CD1c-positive myeloid dendritic cell (primary cell): ENCODE measurements around the gene SMIM31.

Source experiments
- DNase-seq: peaks from one replicate; pipeline ENCODE4 v3.0.0-alpha.2; 2016; ENCODE audit errors: extremely low spot score

The SMIM31 gene

DNA sequence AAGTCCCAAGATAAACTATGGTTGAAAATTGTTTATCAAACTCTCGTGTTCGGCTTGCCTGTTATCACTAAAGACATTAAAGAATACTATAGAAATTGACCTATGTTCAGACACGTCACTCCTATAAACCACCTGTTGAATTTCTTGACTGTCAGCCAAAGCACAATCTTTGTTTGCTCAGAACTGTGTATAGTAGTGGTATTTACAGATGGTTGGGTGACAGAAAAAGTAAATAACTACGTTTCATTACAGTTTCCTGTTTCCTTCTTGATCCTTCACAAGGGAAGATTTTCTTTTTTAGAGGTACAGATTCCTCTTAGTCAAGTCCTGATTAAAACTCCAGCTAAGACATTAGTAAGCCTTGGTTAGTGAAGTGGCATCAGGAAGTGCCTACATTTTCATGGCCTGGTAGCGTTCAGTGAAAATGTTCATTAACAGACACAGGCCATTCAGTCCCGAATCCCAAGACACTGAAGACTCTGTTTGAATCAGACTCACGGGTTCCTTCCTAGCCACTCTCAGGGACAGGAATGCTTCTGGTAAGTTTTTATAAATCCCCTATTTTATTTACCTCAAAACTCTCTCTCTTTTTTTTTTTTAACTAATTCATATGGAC, at the start of gene SMIM31:
Gene SMIM31 (plus strand): TSS at position 259 of the 616 bp plus-strand sequence. CDS start 16,313 bp downstream, outside the sequence.
- DNase-seq = no peak

GRCh38 chr4:164706675-164707074, 47.3 kb upstream of the SMIM31 start:
- no peak for DNase-seq

DNA sequence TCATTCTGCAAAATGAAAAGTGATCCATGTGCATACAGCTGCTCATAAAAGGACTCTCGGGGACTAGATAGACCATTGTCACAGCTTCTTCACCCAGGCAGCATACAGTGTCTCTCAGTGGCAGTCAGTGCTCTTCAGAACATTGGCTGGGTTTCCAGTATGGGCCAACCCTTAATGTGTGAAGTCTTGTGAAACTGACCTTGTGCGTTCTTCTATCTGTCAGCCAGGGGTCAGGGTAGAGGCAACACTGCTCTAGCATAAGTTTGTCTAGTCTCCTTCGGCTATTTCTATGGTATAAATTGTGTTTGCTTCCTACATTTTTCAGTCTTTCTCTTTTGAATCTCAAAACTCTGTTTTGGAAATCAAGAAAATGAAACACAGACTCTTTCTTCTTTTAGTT, 37.0 kb upstream of the SMIM31 start:
- DNase-seq = no peak

DNA sequence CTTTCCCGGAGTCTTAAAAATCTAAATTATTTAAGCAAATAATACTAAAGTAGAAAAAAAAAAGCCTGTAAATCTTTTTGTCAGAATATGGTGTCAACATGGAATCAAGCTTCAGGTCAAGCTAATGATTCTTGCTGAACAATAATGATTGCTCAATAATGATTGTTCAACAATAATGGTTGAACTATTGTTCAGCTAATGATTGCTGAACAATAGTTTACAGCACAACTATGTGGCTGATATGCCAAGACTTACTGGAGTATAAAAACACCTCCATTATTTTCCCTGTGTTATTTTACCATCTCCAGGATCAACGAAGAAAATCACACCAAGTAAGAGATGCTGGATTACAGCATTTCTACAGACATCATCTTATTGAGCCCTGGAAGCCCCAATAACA, 35.1 kb upstream of the SMIM31 start:
- DNase-seq = no peak

DNA sequence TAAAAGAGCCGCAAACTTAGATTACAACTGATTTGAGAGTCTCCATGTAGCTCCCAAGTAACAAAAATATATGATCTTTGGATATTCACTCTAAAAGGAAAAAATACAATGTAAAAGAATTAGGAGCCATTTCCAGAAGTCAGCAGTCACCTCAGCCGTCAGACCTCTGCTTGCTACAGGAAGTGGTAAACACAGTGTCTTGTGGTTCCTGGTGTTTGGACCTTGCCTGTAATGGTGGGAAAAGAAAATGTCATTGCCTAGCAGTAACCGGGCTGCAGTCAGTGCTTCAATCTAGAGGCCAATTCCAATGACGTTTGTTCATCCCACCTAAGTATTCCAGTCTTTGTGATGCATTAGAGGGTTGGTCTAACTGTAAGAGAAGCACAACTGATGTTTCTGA, 28.9 kb upstream of the SMIM31 start:
- no peak for DNase-seq

DNA sequence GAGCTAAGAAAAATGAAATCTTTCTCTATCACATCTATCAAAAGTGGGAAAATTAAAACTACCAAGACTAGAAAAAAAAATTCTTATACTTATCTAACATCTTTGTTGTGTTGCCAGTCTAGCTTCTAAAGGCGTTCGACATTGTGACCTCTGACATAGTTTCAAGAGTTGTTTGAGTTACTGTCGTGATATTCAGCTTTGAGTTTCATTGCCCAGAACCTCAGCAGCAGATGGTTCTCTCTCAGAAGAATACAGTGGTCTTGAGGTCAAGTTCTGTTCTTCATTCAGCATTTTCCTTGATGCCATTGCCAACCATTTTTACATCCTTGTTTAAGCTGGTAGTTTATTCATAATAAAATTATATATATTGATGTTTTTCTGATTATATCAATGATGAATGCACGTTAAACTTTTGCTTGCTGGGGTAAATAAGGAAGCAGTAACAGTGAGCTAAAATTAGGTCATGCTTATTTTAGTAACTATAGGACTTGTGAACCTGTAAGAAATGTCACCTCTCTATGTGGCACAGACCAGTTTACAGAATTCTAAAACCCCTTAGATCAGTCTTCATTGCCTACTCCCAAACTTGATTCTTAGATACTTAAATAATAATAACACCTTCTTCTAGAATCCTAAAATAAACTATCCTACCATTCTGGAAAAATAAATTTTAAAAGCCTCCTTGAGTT, 23.1 kb upstream of the SMIM31 start:
- no peak for DNase-seq

DNA sequence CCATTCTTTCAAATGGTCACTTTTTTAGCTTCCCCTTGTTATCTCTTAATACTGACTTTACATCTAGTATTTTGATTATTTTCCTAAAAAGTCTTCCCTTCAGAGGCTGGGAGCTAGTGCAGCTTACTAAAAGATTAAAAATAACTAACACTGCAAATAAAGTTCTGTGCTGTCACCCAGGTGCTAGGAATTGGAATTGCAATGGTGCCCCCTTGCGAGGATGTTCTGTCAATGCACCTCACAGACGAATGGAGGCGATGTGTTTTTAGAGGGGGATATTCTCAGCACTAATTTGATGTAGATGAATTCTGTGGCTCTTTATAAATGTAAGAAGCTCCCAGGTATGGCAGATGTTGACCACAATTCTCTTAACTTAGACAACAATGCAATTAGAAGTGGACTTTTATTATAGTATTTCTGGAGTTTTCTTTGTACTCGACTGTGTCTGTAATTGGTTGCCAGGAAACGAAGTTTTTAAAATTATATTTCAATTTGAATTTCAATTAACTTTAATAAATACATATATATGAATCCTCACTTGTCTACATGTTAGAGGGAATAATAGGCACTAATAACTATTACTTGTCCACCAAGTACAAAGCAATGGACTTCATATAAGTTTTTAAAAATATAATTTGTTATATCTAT, 22.0 kb upstream of the SMIM31 start:
- peak; percentile 42 for DNase-seq

- peak; percentile 67 for DNase-seq
Measured at GRCh38 chr4:164734484-164734883, 19.4 kb upstream of the SMIM31 start.

DNA sequence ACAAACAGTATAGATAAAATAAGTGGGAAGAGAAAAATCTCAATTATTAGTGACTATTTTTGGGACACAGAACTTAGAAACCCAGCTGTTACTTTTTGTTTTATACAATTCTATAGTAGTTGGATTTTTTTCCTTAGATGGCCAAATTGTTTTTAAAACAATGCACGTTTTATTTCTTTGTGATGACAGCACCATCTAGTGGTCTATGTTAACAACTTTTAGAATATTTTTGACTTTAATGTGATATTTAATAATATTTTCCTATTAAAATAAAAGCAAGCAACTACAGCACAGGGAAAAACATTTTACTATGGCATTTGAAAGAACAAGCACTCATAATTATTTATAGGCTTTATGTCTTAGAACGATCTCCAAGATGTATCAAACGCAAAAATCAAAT, 5.6 kb upstream of the SMIM31 start:
- peak; percentile 25 for DNase-seq

DNA sequence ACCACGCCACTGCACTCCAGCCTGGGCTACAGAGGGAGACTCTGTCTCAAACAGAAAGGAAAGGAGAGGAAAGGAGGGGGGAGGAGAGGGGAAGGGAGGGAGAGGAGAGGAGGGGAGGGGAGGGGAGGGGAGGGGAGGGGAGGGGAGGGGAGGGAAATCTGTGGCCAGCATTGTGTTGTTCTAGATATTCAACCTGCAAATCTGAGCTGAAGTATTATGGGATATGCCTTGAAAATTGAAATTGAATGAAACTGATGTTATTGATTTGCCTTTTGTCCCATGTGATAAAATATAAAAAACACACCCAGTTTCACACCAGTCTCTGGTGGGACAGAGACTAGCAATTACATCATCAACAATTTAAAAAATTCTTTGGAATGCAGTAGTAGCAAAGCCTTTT, 1.5 kb downstream of the SMIM31 start:
- no peak for DNase-seq

GRCh38 chr4:164756686-164757085, 2.8 kb downstream of the SMIM31 start:
- no peak for DNase-seq

- DNase-seq = no peak
Measured at GRCh38 chr4:164761241-164761640, 7.3 kb downstream of the SMIM31 start.

DNA sequence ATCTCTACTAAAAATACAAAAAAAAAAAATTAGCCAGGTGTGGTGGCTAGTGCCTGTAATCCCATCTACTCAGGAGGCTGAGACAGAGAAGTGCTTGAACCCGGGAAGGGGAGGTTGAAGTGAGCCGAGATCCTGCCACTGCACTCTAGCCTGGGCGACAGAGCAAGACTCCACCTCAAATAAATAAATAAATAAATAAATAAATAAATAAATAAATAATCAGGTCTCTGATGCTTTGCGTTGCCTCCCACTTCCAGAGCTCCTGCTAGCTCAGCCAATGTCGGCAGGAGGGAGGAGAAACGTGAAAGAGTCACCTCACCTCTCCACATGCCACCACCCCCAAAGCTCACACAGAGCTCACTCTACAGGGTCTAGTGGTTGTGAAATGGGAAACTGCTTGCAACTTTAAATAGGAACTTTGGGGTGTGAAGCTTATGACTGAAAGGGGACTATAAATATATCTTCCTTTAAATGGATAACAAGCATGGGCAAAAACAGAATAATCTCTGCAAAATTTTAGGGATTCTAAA, 7.9 kb downstream of the SMIM31 start:
- DNase-seq = no peak

GRCh38 chr4:164765096-164765495, 11.2 kb downstream of the SMIM31 start:
- no peak for DNase-seq

- no peak for DNase-seq
Measured at GRCh38 chr4:164765833-164766232, 11.9 kb downstream of the SMIM31 start.

DNA sequence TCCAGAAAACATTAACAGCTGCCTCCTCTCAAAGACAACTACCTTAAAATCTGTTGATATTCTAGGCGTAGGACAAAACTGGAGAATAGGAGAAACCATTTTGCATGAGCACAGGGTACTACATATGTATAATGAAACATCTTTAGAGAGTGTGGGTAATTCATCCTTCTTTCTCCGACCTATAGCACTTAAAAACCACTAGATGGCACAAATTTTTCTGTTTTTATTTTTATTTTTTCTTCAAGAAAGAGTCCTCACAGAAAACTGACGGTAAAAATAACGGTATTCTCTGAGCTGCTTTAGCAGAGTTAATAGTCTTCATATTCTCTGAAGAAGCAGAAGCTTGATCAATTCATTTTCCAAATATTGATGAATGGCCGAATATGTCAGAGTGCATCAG, 14.6 kb downstream of the SMIM31 start:
- no peak for DNase-seq

- no peak for DNase-seq
Measured at GRCh38 chr4:164770010-164770724, 16.2 kb downstream of the SMIM31 start.

GRCh38 chr4:164771088-164771487, 17.2 kb downstream of the SMIM31 start:
- DNase-seq = no peak

- DNase-seq = no peak
Measured at GRCh38 chr4:164772076-164772475, 18.1 kb downstream of the SMIM31 start.

GRCh38 chr4:164779080-164779479, 25.1 kb downstream of the SMIM31 start:
- DNase-seq = no peak

DNA sequence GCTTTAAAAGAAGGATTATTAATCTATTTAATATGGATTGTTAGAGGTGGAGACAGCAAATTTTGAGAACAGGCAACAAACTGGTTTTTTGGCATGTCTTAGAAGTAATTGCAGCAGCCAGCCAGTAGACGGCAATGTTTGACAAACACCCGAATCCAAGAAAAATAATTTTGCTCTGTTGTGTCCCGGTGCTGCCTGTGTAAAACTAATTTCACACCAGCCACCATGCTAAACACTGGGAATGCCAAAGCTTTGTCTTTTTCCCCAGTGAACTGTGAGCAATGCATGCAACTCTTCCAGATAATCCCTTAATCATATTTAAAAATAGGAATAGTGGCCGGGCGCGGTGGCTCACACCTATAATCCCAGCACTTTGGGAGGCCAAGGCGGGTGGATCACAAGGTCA, 25.9 kb downstream of the SMIM31 start:
- DNase-seq = peak; percentile 12

DNA sequence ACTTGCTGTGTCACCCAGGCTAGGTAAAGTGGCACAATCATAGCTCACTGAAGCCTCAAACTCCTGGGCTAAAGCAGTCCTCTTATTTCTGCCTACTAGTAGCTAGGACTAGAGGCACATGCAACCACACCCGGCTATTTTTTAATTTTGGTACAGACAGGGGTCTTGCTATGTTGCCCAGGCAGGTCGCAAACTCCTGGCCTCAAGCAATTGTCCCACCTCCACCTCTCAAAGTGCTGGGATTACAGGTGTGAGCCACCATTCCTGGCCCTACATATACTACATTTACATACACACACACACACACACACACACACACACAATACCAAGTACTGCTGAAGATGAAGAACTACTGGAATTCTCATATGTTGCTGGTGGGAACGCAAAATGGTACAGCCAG, 26.9 kb downstream of the SMIM31 start:
- DNase-seq = no peak
